HCT116 (cell line): Measurements from ENCODE around the gene ATL2. TPM values are rescaled to one million over a fixed set of nuclear protein-coding genes. Genes with fewer than 3 reads are reported as not detected.

Experiments used
- ATAC-seq: fragments of 200-7000 bp; cut with Tn5 transposase; 2 replicates; pipeline ENCODE4 v1.9.1; 2020; ENCODE audit warnings: mild to moderate bottlenecking, moderate library complexity
- BruUV-seq: library from RNA; stranded (reverse); fragments of 400-500 nt; replicated peaks from 2 replicates; lab custom pipeline; 2021; lab: Mats Ljungman, UMichigan
- CTCF ChIA-PET: fragments of 300-600 bp; sonication (Branson Sonifier 250); formaldehyde crosslinking; loops from one replicate; lab custom pipeline; 2021; ENCODE audit warnings: antibody characterized with exemption; lab: Charles Lee
- POLR2A ChIA-PET: fragments of 300-600, 350-600 bp; sonication (Branson Sonifier 250); formaldehyde crosslinking; loops from one replicate; lab custom pipeline; 2021; ENCODE audit warnings: antibody characterized with exemption; lab: Charles Lee
- RAD21 ChIA-PET, 2 experiments: fragments of 300-600 bp; sonication (Branson Sonifier 250); formaldehyde crosslinking; loops; one replicate each; lab custom pipeline; 2023; ENCODE audit warnings: low total read pairs in 2 of 2; ENCODE audit not compliant: uncharacterized antibody in 2 of 2, unreplicated experiment in 2 of 2, low non-redundant PET in 1 of 2; lab: Charles Lee
- DNase-seq: peaks from one replicate; pipeline ENCODE4 v3.0.0-alpha.2; 2010; ENCODE audit warnings: low read depth, low spot score
- H2AFZ ChIP-seq: fragments of 200-600 bp; shearing (Covaris generic), sonication (generic); 2 replicates; pipeline ENCODE4 v1.6.1; 2017; ENCODE audit warnings: low read depth, mixed run types, mixed read lengths, antibody characterized with exemption, low read length; ENCODE audit not compliant: poor library complexity, severe bottlenecking
- H3K27ac ChIP-seq: 2 replicates; pipeline ENCODE4 v1.5.1; 2012; ENCODE audit warnings: low read depth, low read length
- H3K27me3 ChIP-seq: fragments of 200-600 bp; sonication (generic); 2 replicates; pipeline ENCODE4 v1.6.1; 2016; ENCODE audit warnings: mixed run types, low read length, mixed read lengths; ENCODE audit not compliant: insufficient read depth
- H3K36me3 ChIP-seq, 2 experiments: fragments of 200-500 bp in 1 of 2; fragments of 200-600 bp in 1 of 2; sonication (Bioruptor generic) in 1 of 2; sonication (generic) in 1 of 2; 2 replicates each; pipeline versions ENCODE4 v1.5.1 to v1.6.1; 2014 to 2016; ENCODE audit warnings: low read length in 2 of 2, inconsistent platforms in 1 of 2, mixed read lengths in 1 of 2, mixed run types in 1 of 2; ENCODE audit not compliant: insufficient read depth in 2 of 2, control insufficient read depth in 1 of 2
- H3K4me1 ChIP-seq, 2 experiments: fragments of 200-600 bp in 1 of 2; sonication (generic) in 1 of 2; 2 replicates each; pipeline versions ENCODE4 v1.5.1 to v1.6.1; 2012 to 2017; ENCODE audit warnings: low read length in 2 of 2, inconsistent platforms in 1 of 2, mild to moderate bottlenecking in 1 of 2, mixed read lengths in 1 of 2, mixed run types in 1 of 2, moderate library complexity in 1 of 2; ENCODE audit not compliant: insufficient read depth in 2 of 2, control insufficient read depth in 1 of 2
- H3K4me2 ChIP-seq: fragments of 200-600 bp; sonication (generic); 2 replicates; pipeline ENCODE4 v1.6.1; 2017; ENCODE audit warnings: mixed run types, low read length, mixed read lengths
- H3K4me3 ChIP-seq, 2 experiments: fragments of 200-600 bp in 1 of 2; sonication (generic) in 1 of 2; replicated peaks in 1 of 2; 2 replicates each; pipeline ENCODE4 v1.5.1; 2011 to 2016; ENCODE audit warnings: low read length in 2 of 2, control low read depth in 1 of 2, low read depth in 1 of 2, mild to moderate bottlenecking in 1 of 2, mixed read lengths in 1 of 2, mixed run types in 1 of 2
- H3K79me2 ChIP-seq: fragments of 200-600 bp; sonication (generic); 2 replicates; pipeline ENCODE4 v1.6.1; 2017; ENCODE audit warnings: mild to moderate bottlenecking, mixed run types, low read length, moderate library complexity, mixed read lengths; ENCODE audit not compliant: insufficient read depth
- H3K9ac ChIP-seq: fragments of 200-600 bp; sonication (generic); 2 replicates; pipeline ENCODE4 v1.6.1; 2016; ENCODE audit warnings: low read length, mixed read lengths
- H3K9me2 ChIP-seq: fragments of 200-600 bp; sonication (generic), shearing (Covaris generic); 2 replicates; pipeline ENCODE4 v1.6.1; 2017; ENCODE audit warnings: mixed run types, mild to moderate bottlenecking, moderate library complexity; ENCODE audit not compliant: insufficient read depth
- H3K9me3 ChIP-seq, 2 experiments: fragments of 200-500 bp in 1 of 2; fragments of 200-600 bp in 1 of 2; sonication (Bioruptor generic) in 1 of 2; sonication (generic) in 1 of 2; 2 replicates each; pipeline ENCODE4 v1.6.1; 2014 to 2017; ENCODE audit warnings: low read length in 2 of 2, mixed read lengths in 2 of 2, inconsistent platforms in 1 of 2, low read depth in 1 of 2, mild to moderate bottlenecking in 1 of 2, mixed run types in 1 of 2, moderate library complexity in 1 of 2; ENCODE audit not compliant: control insufficient read depth in 1 of 2, insufficient read depth in 1 of 2
- H4K20me1 ChIP-seq: fragments of 200-600 bp; sonication (generic), shearing (Covaris generic); 2 replicates; pipeline ENCODE4 v1.6.1; 2017; ENCODE audit warnings: mixed run types, mild to moderate bottlenecking, moderate library complexity; ENCODE audit not compliant: insufficient read depth
- CTCF ChIP-seq, 3 experiments: fragments of 200-600 bp in 1 of 3; sonication (generic) in 1 of 3; IDR thresholded peaks in 2 of 3; conservative IDR thresholded peaks in 1 of 3; 2 replicates each; pipeline ENCODE4 v1.5.1; 2012 to 2017; ENCODE audit warnings: low read depth in 2 of 3, low read length in 2 of 3, antibody characterized with exemption in 1 of 3, borderline replicate concordance in 1 of 3, control low read depth in 1 of 3, mild to moderate bottlenecking in 1 of 3, mixed read lengths in 1 of 3, mixed run types in 1 of 3, moderate library complexity in 1 of 3; ENCODE audit not compliant: insufficient read depth in 1 of 3
- EZH2 ChIP-seq: fragments of 200-600 bp; sonication (generic); IDR thresholded peaks from 2 replicates; pipeline ENCODE4 v1.6.1; 2017; ENCODE audit warnings: antibody characterized with exemption, mixed run types
- JUND ChIP-seq: IDR thresholded peaks from 2 replicates; pipeline ENCODE4 v1.6.1; 2012
- POLR2A ChIP-seq: IDR thresholded peaks from 2 replicates; pipeline ENCODE4 v1.7.0; 2011; ENCODE audit warnings: borderline replicate concordance; ENCODE audit not compliant: insufficient read depth, insufficient read length; ENCODE audit errors: extremely low read depth
- RAD21 ChIP-seq: IDR thresholded peaks from 2 replicates; pipeline ENCODE4 v1.6.1; 2012; ENCODE audit warnings: low read depth, mild to moderate bottlenecking
- SP1 ChIP-seq: IDR thresholded peaks from 2 replicates; pipeline ENCODE4 v1.6.1; 2012; ENCODE audit warnings: low read depth
- SRF ChIP-seq: IDR thresholded peaks from 2 replicates; pipeline ENCODE4 v1.6.1; 2012; ENCODE audit warnings: low read depth
- ZBTB33 ChIP-seq: IDR thresholded peaks from 2 replicates; pipeline ENCODE4 v1.6.1; 2011; ENCODE audit warnings: mild to moderate bottlenecking, low read length, moderate library complexity; ENCODE audit not compliant: insufficient replicate concordance; ENCODE audit errors: extremely low read depth
- ZNF274 ChIP-seq: fragments of 200-500 bp; sonication (Bioruptor generic); IDR thresholded peaks from 2 replicates; pipeline ENCODE4 v1.6.1; 2014; ENCODE audit warnings: mild to moderate bottlenecking, low read depth, low read length, inconsistent platforms
- intact Hi-C: fragments of 100-400 bp; cut with micrococcal nuclease; formaldehyde crosslinking; loops from 2 replicates; pipeline ENCODE4 v1.10.0; 2022
- total RNA-seq: library from RNA; stranded (reverse); gene quantifications from one replicate; pipeline ENCODE4 v1.2.1, GENCODE V29; 2021; ENCODE audit not compliant: unreplicated experiment

ATL2 gene
- total RNA-seq, 1 experiment from 2014 or later: 80.7 TPM

- TF ChIP-seq EZH2: no peak
- TF ChIP-seq, all 23 proteins: peak for 0
Observed at GRCh38 chr2:38353402-38353801, 23.7 kb downstream of the ATL2 start (continued).

GRCh38 chr2:38352336-38352735, 24.7 kb downstream of the ATL2 start:
- Histone ChIP-seq H3K79me2 (peaks cover 92% of the 10 kb centered on the region), H3K27ac (no peak overlapping the region), H3K36me3 (no peaks in the 10 kb centered on the region), H3K4me3 (no peak overlapping the region), H2AFZ (no peak overlapping the region), H3K9me3 (no peaks in the 10 kb centered on the region), H4K20me1 (peaks cover 19% of the 10 kb centered on the region; the same call in 1 of the 2 replicates)
- ChIA-PET CTCF (no interaction called here), POLR2A (no interaction called here), RAD21 (no interaction called here)
- intact Hi-C loops: no loop called here
- TF ChIP-seq SRF (no peak), JUND (no peak)
- TF ChIP-seq, all 23 proteins: peak for 0
- H3K9ac ChIP-seq: no peak overlapping the region
- H3K4me2 ChIP-seq: no peak overlapping the region
- no peaks in the 10 kb centered on the region for H3K4me1 ChIP-seq
- DNase-seq (no peak), ATAC-seq (no peak)
- no peaks in the 10 kb centered on the region for H3K9me2 ChIP-seq
- no TSS peak for BruUV-seq
- H3K27me3 ChIP-seq: no peaks in the 10 kb centered on the region

DNA sequence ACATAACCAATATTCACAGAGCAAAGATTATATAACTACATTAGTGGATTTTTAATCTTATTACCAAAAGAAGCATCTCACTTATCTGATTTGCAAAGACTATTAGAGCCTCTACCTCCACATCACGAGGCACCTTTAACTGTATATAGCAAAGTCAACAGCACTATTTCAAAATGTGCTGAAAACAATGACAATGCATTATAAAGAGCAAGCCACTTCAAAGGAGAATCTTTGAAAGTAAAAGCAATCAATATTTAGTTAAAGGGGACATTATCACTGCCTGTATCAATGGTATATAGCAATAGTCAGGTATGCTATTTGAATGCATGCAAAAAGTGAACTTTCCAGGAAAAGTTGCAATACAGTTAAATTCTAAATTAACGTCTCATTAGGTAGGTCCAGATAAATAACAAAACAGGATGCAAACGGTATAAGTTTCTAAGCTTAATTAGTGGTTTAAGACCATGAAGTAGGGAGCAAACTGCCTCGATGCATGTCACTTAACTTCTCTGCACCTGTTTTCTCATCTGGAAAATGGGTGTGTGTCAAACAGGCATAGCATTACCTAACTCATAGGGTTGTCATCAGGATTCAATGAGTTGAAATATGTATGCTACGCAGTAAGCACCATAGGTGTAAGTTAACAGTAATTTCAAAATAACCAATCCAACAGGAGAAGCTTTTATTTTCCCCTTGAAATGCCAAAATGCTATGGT, 31.6 kb downstream of the ATL2 start:
- intact Hi-C loops: no loop called here
- Histone ChIP-seq H2AFZ (no peak overlapping the region), H3K4me3 (no peak overlapping the region), H3K9me3 (no peaks in the 10 kb centered on the region), H3K4me1 (no peaks in the 10 kb centered on the region), H3K27me3 (no peaks in the 10 kb centered on the region), H3K27ac (no peak overlapping the region), H3K79me2 (peaks cover 90% of the 10 kb centered on the region), H3K4me2 (no peak overlapping the region), H3K9me2 (no peaks in the 10 kb centered on the region), H4K20me1 (peaks cover 16% of the 10 kb centered on the region; the same call in 1 of the 2 replicates), H3K36me3 (peaks cover 9 to 24% of the 10 kb centered on the region in 2 experiments; a peak in 3 of 4 replicates), H3K9ac (no peak overlapping the region)
- no peak for DNase-seq
- no peak for TF ChIP-seq RAD21
- TF ChIP-seq ZBTB33: no peak
- no peak for TF ChIP-seq SRF
- no peak for TF ChIP-seq JUND
- no peak for TF ChIP-seq CTCF (IDR thresholded peaks at IDR 0.05 in 2 of 3, conservative IDR thresholded peaks at IDR 0.05 in 1 of 3; ENCODE audit: borderline replicate concordance in 1 of 3, insufficient read depth in 1 of 3, low read depth in 2 of 3, low read length in 2 of 3)
- TF ChIP-seq EZH2: no peak
- no peak for TF ChIP-seq SP1
- TF ChIP-seq ZNF274: no peak
- no peak for TF ChIP-seq POLR2A
- CTCF ChIA-PET: no interaction called here
- no TSS peak for BruUV-seq
- RAD21 ChIA-PET: no interaction called here
- POLR2A ChIA-PET: no interaction called here
- no peak for ATAC-seq
